Muscle layer of colon (tissue), 2 donors: ENCODE results near the gene UBR3.

Source experiments
- H3K27ac ChIP-seq: one replicate; pipeline ENCODE4 v1.7.0; 2013; ENCODE audit warnings: low read depth, mild to moderate bottlenecking, low read length, moderate library complexity
- H3K27me3 ChIP-seq, 2 donors: one replicate each; pipeline ENCODE4 v1.7.0; 2013; ENCODE audit warnings: low read length in 2 of 2, mild to moderate bottlenecking in 2 of 2; ENCODE audit not compliant: insufficient read depth in 2 of 2, control insufficient read depth in 1 of 2
- H3K36me3 ChIP-seq: one replicate; pipeline ENCODE4 v1.7.0; 2013; ENCODE audit warnings: mild to moderate bottlenecking, low read length; ENCODE audit not compliant: insufficient read depth
- H3K4me1 ChIP-seq: one replicate; pipeline ENCODE4 v1.7.0; 2013; ENCODE audit warnings: mild to moderate bottlenecking, low read length; ENCODE audit not compliant: insufficient read depth
- H3K4me3 ChIP-seq, 2 donors: one replicate each; pipeline ENCODE4 v1.7.0; 2013; ENCODE audit warnings: low read length in 2 of 2, low read depth in 1 of 2, mild to moderate bottlenecking in 1 of 2, moderate library complexity in 1 of 2
- H3K9ac ChIP-seq: one replicate; pipeline ENCODE4 v1.7.0; 2013; ENCODE audit warnings: low read length
- H3K9me3 ChIP-seq: one replicate; pipeline ENCODE4 v1.7.0; 2013; ENCODE audit warnings: mild to moderate bottlenecking, low read length
- donor health status: abdominal sarcoma.
- donor health status: Adenocarcinoma of cecum.

UBR3 gene

GRCh38 chr2:170013802-170014551 is 186.7 kb downstream of the UBR3 start:
- no peak overlapping the region for H3K27ac ChIP-seq
- H3K4me1 ChIP-seq: peaks cover 11% of the 10 kb centered on the region
- H3K9me3 ChIP-seq: no peaks in the 10 kb centered on the region
- H3K4me3 ChIP-seq: no peak overlapping the region
- no peaks in the 10 kb centered on the region for H3K27me3 ChIP-seq
- no peak overlapping the region for H3K9ac ChIP-seq
- no peaks in the 10 kb centered on the region for H3K36me3 ChIP-seq

DNA sequence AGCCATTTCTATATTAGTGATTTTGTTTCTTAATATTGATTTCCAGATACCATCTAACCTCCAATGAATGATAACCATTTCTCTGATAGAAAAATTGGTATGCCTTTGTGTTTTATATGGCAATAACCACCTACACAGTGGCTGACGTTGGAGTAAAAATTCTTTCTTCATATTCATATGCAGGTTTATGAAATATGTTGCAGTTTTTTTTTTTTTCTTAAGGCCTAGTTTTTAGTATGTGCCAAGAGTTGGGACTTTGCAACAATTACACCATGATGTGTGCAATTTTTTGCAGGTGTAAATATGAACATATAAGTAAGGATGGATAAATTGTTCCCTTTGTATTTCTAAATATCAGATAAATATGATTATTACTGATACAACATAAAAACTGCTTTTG is 187.5 kb downstream of the UBR3 start:
- H3K27me3 ChIP-seq: no peaks in the 10 kb centered on the region
- H3K9me3 ChIP-seq: no peaks in the 10 kb centered on the region
- H3K4me3 ChIP-seq: no peak overlapping the region
- peaks cover 11% of the 10 kb centered on the region for H3K4me1 ChIP-seq
- no peak overlapping the region for H3K9ac ChIP-seq
- no peaks in the 10 kb centered on the region for H3K36me3 ChIP-seq
- no peak overlapping the region for H3K27ac ChIP-seq

DNA sequence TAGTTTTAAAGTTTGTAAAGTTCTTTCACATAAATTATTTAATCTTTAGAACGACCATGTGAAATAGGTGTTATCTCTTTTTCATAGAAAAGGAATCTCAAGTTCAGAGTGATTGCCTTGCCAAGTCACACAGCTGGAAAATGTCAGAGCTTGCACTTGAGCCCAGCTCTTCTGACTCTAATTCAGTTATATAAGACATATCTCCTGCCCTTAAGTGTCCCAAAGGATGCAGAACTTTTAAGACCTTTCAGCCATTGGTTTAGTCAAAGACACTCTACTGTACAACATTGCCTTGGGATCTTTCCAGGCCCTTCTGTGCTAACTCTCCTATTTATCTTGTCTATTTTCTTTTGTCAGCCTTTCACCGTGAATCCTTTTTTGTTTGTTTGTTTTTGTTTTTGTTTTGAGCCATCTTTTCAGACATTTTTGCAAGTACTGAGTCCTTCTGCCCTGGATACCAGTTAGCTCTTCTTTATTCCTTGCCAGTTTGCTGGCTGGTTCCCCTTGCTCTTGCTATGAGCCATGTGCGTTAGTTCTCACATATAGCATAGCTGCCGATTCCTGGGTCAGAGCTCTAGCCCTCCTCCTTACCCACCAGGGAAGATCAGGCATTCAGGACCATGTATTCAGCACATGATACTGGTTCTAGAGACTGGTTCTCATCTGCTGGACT is 190.7 kb downstream of the UBR3 start:
- H3K27me3 ChIP-seq: no peaks in the 10 kb centered on the region
- H3K36me3 ChIP-seq: no peaks in the 10 kb centered on the region
- no peaks in the 10 kb centered on the region for H3K9me3 ChIP-seq
- no peak overlapping the region for H3K4me3 ChIP-seq
- H3K4me1 ChIP-seq: peaks cover 11% of the 10 kb centered on the region
- H3K27ac ChIP-seq: no peak overlapping the region
- H3K9ac ChIP-seq: no peak overlapping the region

GRCh38 chr2:170019060-170019805 is 192.0 kb downstream of the UBR3 start:
- H3K4me3 ChIP-seq: no peak overlapping the region
- no peaks in the 10 kb centered on the region for H3K9me3 ChIP-seq
- no peak overlapping the region for H3K27ac ChIP-seq
- no peaks in the 10 kb centered on the region for H3K36me3 ChIP-seq
- no peaks in the 10 kb centered on the region for H3K27me3 ChIP-seq
- H3K9ac ChIP-seq: no peak overlapping the region
- H3K4me1 ChIP-seq: peaks cover 11% of the 10 kb centered on the region

- Histone ChIP-seq H3K27ac (no peak overlapping the region), H3K27me3 (no peaks in the 10 kb centered on the region), H3K9me3 (no peaks in the 10 kb centered on the region), H3K36me3 (no peaks in the 10 kb centered on the region), H3K9ac (no peak overlapping the region), H3K4me1 (peaks cover 11% of the 10 kb centered on the region), H3K4me3 (no peak overlapping the region)
Observed at GRCh38 chr2:170020777-170021176, 193.5 kb downstream of the UBR3 start.

GRCh38 chr2:170022692-170023091 is 195.4 kb downstream of the UBR3 start:
- Histone ChIP-seq H3K4me1 (peaks cover 7% of the 10 kb centered on the region), H3K36me3 (no peaks in the 10 kb centered on the region), H3K4me3 (no peak overlapping the region), H3K27me3 (no peaks in the 10 kb centered on the region), H3K27ac (no peak overlapping the region), H3K9me3 (no peaks in the 10 kb centered on the region), H3K9ac (no peak overlapping the region)

DNA sequence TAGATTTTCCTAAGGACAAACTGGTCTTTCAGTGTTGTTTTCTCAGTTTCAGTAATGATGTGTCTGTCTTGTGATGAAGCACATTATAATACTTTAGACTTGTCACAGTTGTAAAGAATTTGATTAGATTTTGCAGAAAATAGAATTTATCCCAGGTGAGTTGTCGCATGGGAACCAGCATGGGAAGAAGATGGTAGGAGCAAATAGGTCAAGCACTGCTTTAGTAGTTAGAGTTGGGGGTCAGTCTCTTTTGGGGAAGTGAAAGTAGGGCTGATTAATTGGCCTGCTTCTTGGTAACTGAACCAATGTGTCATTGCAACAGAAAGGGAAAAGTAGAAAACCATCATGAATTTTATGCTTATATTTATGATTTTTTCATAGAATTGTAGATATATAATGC is 197.5 kb downstream of the UBR3 start:
- H3K9me3 ChIP-seq: no peaks in the 10 kb centered on the region
- no peaks in the 10 kb centered on the region for H3K36me3 ChIP-seq
- H3K27me3 ChIP-seq: no peaks in the 10 kb centered on the region
- no peak overlapping the region for H3K27ac ChIP-seq
- no peak overlapping the region for H3K9ac ChIP-seq
- no peaks in the 10 kb centered on the region for H3K4me1 ChIP-seq
- no peak overlapping the region for H3K4me3 ChIP-seq

- H3K27ac ChIP-seq: no peak overlapping the region
- no peak overlapping the region for H3K9ac ChIP-seq
- no peak overlapping the region for H3K4me3 ChIP-seq
- no peaks in the 10 kb centered on the region for H3K27me3 ChIP-seq
- H3K36me3 ChIP-seq: no peaks in the 10 kb centered on the region
- H3K4me1 ChIP-seq: no peaks in the 10 kb centered on the region
- no peaks in the 10 kb centered on the region for H3K9me3 ChIP-seq
Observed at GRCh38 chr2:170025223-170025622, 198.0 kb downstream of the UBR3 start.

DNA sequence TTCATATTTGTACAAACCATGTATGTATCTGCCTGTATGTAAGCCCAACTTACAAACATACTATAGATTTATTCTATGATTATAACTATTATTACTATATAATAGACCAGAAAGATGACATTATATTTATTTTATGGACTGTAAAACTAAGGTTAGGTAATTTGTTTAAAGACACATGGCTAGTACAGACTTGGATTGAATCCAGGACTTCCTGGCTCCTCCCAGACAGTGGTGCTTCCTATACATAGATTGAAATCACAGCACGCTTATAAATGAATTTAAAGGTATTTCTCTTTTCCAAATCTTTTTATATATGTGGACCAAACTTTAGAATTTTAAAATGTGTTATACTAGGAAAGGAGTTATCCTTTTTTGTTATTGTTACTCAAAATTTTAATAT is 199.1 kb downstream of the UBR3 start:
- no peaks in the 10 kb centered on the region for H3K9me3 ChIP-seq

GRCh38 chr2:170029551-170029950 is 202.3 kb downstream of the UBR3 start:
- Histone ChIP-seq H3K27ac (no peak overlapping the region), H3K36me3 (no peaks in the 10 kb centered on the region), H3K27me3 (no peaks in the 10 kb centered on the region), H3K4me1 (no peaks in the 10 kb centered on the region), H3K9ac (no peak overlapping the region), H3K9me3 (no peaks in the 10 kb centered on the region), H3K4me3 (no peak overlapping the region)

More for the DNA sequence above, 199.1 kb downstream of the UBR3 start:
- Histone ChIP-seq H3K4me1 (no peaks in the 10 kb centered on the region), H3K4me3 (no peak overlapping the region), H3K36me3 (no peaks in the 10 kb centered on the region), H3K9ac (no peak overlapping the region), H3K27me3 (no peaks in the 10 kb centered on the region), H3K27ac (no peak overlapping the region)

GRCh38 chr2:170030040-170030439 is 202.8 kb downstream of the UBR3 start:
- H3K27ac ChIP-seq: no peak overlapping the region
- H3K36me3 ChIP-seq: no peaks in the 10 kb centered on the region
- H3K4me1 ChIP-seq: no peaks in the 10 kb centered on the region
- no peaks in the 10 kb centered on the region for H3K9me3 ChIP-seq
- H3K9ac ChIP-seq: no peak overlapping the region
- no peaks in the 10 kb centered on the region for H3K27me3 ChIP-seq
- no peak overlapping the region for H3K4me3 ChIP-seq
